Fibroblast of upper back skin (primary cell): Measurements from ENCODE around the gene TBC1D1.

Experiments used
- DNase-seq: peaks from one replicate; pipeline ENCODE4 v3.0.0-alpha.2; 2013

TBC1D1 gene

GRCh38 chr4:38086151-38086848 lies 195.4 kb downstream of the TBC1D1 start:
- no peak for DNase-seq

- no peak for DNase-seq
Observed at GRCh38 chr4:38086849-38087226, 196.0 kb downstream of the TBC1D1 start.

- DNase-seq: no peak
Observed at GRCh38 chr4:38088321-38088720, 197.4 kb downstream of the TBC1D1 start.

GRCh38 chr4:38089961-38090360 lies 199.1 kb downstream of the TBC1D1 start:
- no peak for DNase-seq

GRCh38 chr4:38090455-38091246 lies 199.8 kb downstream of the TBC1D1 start:
- DNase-seq: no peak

DNA sequence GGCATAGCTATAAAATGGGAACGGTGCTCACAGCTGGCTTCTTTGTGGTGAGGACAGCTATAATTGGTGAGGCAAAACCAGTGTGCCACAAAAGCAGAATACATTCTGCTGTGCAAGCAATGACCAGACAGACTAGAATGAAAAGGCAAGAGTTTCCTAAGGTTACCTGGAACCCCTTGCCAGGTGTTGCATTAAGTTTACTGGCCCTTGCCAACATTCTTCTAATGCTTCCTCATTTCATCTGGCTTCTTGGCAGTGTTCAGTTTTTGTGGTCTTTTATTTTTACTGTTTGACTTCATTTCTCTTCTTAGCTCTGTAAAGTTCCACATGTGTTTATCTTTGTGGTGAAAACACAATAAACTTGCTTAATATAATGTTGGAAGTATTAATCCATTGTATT lies 200.8 kb downstream of the TBC1D1 start:
- DNase-seq: peak; percentile 79

DNA sequence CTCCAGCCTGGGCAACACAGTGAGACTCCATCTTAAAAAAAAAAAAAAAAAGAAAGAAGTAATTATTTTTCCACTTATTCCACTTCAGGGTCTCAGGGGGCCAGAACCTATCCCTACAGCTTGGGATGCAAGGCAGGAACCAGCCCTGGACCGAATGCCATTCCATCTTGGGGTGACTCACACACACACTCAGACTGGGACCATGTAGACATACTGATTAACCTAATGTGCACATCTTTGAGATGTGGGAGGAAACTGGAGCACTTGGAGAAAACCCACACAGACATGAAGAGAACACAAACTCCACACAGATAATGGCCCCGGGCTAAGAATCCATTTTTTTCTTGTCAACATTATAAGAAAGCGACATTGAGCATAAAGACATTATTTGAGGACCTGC lies 201.8 kb downstream of the TBC1D1 start:
- peak; percentile 70 for DNase-seq

DNA sequence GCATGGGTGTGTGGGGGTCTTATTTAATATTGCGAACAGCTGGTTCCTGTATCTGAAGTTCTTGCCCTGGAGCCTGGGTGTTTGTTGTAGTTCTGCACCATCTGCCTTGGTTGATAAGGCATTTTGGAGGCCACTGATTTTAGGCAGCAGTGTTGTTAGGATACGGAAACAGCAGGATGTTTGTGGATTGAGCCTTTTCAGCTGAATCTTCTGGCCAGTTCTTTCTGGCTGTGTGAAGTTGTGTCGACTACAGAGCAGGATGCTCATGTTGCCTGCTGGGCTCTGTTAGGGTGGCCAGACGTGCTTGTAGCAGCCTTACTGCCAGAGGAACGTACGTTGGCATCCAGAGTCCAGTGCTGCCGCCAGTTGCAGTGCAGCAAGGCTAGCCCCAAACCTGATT lies 203.5 kb downstream of the TBC1D1 start:
- no peak for DNase-seq

DNA sequence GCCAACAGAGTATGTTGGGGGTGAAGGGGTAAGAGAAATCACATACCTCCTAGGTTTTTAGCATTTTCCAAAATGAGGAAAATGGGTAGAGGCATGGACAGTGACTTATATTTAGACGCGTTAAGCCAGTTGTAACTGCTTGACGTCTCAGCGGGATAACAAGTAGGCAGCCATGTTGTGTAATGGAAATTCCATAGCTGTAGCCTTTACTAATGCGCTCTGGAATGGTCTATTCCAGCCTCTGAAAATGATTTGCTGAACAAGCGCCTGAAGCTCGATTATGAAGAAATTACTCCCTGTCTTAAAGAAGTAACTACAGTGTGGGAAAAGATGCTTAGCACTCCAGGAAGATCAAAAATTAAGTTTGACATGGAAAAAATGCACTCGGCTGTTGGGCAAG lies 204.8 kb downstream of the TBC1D1 start:
- no peak for DNase-seq

DNA sequence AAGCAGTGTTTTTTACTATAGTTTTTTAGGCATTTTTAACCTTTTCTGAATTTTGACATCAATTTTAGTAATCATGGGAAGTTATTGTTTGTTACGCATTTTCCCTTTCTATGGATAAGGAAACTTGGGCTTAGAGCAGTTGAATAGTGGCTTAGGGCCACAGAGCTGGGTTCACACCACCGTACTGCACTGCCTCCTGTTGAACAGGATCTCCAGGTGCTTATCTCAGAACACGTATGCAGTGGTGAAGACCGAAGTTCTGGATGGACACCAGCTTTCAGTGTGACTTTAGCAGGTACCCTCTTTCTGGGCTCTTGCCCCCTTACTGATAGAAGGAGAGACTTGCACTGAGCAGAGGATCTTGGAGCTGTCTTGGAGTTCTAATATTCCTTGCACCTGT lies 206.9 kb downstream of the TBC1D1 start:
- no peak for DNase-seq

GRCh38 chr4:38099020-38099600 lies 208.2 kb downstream of the TBC1D1 start:
- DNase-seq: no peak

GRCh38 chr4:38099908-38100407 lies 209.1 kb downstream of the TBC1D1 start:
- DNase-seq: peak; percentile 97

GRCh38 chr4:38100474-38101255 lies 209.8 kb downstream of the TBC1D1 start:
- no peak for DNase-seq

DNA sequence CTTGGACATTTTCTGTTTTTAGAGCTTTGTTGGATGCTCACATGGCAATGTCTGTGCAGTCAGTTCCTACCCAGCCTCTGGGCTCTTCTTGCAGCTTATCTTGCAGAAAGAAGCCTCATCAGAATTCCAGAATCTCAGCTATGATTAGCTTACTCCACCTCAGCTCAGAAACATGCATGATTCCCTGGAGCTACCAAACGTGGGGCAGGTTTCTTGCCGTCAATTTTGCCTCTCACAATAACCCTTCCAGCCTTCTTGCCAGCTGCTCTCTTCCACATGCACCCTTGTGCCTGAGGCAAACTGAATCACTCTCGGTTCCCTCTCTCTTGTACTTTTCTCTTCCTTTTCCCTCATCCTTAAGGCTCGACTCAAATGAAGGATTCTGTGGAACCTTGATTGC lies 210.7 kb downstream of the TBC1D1 start:
- peak; percentile 68 for DNase-seq

DNA sequence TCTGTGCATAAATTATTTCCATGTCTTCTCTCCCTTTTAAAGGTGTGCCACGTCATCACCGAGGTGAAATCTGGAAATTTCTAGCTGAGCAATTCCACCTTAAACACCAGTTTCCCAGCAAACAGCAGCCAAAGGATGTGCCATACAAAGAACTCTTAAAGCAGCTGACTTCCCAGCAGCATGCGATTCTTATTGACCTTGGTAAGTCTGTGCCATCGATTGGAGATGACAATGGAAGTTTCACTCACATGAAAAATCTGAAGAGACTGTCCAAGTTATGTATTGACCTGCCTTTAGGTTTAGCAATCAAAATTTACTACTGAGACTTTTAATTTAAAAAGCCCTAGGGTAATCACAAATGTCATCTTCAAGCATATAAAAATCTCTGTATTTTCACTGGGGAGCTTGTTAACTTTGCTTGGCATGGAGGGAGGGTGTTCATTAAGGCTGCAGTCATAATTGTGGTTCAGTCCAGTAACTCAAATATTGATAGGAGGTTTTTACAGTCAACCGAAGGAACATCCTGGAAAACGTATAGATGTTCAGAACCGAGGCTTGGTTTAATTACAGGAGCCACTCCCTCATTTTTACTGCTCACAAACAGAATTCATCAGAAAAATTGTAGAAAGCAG lies 212.2 kb downstream of the TBC1D1 start:
- no peak for DNase-seq

DNA sequence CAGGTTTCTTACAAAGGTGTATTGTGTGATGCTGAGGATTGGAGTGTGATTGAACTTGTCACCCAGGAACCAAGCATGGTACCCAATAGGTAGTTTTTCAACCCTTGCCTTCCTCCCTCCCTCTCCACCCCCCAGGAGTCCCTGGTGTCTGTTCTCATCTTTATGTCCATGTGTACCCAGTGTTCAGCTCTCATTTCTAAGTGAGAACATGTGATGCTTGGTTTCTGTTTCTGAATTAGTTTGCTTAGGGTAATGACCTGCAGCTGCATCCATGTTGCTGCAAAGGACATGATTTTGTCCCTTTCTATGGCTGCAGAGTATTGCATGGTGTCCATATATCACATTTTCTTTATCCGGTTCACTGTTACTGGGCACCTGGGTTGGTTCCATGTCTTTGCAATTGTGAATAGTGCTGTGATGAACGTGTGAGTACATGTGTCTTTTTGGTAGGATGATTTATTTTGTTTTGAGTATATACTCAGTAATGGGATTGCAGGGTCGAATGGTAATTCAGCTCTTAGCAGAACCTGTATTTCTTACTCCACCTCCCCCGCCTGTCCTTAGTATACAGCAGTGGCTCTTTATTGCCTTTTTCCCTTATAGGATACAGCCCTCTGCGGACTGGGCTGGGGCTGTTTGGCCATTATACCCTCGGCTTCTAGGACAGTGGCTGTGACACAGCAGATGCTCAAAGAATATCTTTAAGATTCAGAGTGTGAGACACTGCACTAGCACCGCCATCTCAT lies 214.8 kb downstream of the TBC1D1 start:
- no peak for DNase-seq

- peak; percentile 65 for DNase-seq
Observed at GRCh38 chr4:38106311-38106710, 215.4 kb downstream of the TBC1D1 start.

- DNase-seq: no peak
Observed at GRCh38 chr4:38106886-38107514, 216.1 kb downstream of the TBC1D1 start.

- no peak for DNase-seq
Observed at GRCh38 chr4:38107818-38108217, 216.9 kb downstream of the TBC1D1 start.

GRCh38 chr4:38109370-38109769 lies 218.5 kb downstream of the TBC1D1 start:
- no peak for DNase-seq

DNA sequence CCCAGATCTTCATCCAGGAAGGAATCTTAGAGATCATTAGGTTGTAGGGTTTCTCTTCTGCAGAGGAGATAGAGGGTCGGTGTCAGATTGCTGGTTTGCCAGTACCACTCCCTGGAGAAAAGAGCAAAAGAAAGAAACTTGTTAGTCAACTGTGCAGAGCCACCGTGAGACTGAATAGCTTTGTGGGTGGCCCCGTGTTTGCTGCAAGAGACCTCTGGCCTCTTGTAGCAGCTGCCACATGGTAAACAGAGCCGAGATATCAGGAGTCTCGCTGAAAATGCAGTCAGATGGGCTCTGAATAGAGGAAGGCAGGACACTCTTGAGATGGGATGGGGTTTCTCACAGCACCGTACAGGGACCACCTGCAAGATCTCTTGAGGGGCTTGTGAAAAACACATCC lies 219.0 kb downstream of the TBC1D1 start:
- no peak for DNase-seq
